Regular cardiac myocyte (primary cell): Measurements from ENCODE around the gene SOS2. TPM values are rescaled to one million over a fixed set of nuclear protein-coding genes. Genes with fewer than 3 reads are reported as not detected.

Source experiments
- total RNA-seq: library from RNA; depleted of rRNA; stranded (reverse); fragments of >200 nt; gene quantifications from 2 replicates; pipeline ENCODE4 v1.2.3, GENCODE V29; 2014

The SOS2 gene
- 15.5 and 20.6 TPM in 2 replicates for total RNA-seq

GRCh38 chr14:50231475-50232275, at the start of gene SOS2:
TSS of gene SOS2 (minus strand) at chr14:50231578. CDS start at chr14:50231283, 295 bp downstream.

GRCh38 chr14:50116181-50116956, 115.0 kb downstream of the SOS2 start, which contains the start of gene VCPKMT:
TSS of gene VCPKMT (minus strand) at chr14:50116572. CDS start at chr14:50116552, 20 bp downstream.

Other genes with a start within 250 kb of the SOS2 start
- 4.4 and 6.8 TPM in 2 replicates for gene VCPKMT, start 115.0 kb downstream of the SOS2 start, total RNA-seq
- 5.4 and 6.1 TPM in 2 replicates for gene L2HGDH, start 80.7 kb upstream of the SOS2 start, total RNA-seq
- 2.3 and 5.2 TPM in 2 replicates for gene DMAC2L, start 80.7 kb upstream of the SOS2 start, total RNA-seq
- gene CDKL1, start 165.3 kb upstream of the SOS2 start, total RNA-seq: 2.9 and 5.4 TPM in 2 replicates